Measurements from ENCODE around the gene NR3C2.

- TF ChIP-seq, protein P1, sequence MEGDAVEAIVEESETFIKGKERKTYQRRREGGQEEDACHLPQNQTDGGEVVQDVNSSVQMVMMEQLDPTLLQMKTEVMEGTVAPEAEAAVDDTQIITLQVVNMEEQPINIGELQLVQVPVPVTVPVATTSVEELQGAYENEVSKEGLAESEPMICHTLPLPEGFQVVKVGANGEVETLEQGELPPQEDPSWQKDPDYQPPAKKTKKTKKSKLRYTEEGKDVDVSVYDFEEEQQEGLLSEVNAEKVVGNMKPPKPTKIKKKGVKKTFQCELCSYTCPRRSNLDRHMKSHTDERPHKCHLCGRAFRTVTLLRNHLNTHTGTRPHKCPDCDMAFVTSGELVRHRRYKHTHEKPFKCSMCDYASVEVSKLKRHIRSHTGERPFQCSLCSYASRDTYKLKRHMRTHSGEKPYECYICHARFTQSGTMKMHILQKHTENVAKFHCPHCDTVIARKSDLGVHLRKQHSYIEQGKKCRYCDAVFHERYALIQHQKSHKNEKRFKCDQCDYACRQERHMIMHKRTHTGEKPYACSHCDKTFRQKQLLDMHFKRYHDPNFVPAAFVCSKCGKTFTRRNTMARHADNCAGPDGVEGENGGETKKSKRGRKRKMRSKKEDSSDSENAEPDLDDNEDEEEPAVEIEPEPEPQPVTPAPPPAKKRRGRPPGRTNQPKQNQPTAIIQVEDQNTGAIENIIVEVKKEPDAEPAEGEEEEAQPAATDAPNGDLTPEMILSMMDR (conservative IDR thresholded peaks at IDR 0.05; ENCODE audit: low read depth, low read length), result no peak
- TF ChIP-seq USF2 (IDR thresholded peaks at IDR 0.05; ENCODE audit: low read depth, low read length) (no peak), BHLHE40 (IDR thresholded peaks at IDR 0.05; ENCODE audit: low read depth, low read length) (no peak), MXI1 (IDR thresholded peaks at IDR 0.05; ENCODE audit: borderline replicate concordance, low read depth, low read length) (no peak), CHD1 (IDR thresholded peaks at IDR 0.05; ENCODE audit: low read depth, low read length) (no peak), MAFK (IDR thresholded peaks at IDR 0.05; ENCODE audit: low read depth, low read length) (no peak), RFX5 (IDR thresholded peaks at IDR 0.05; ENCODE audit: low read depth, low read length) (no peak), POLR2A (IDR thresholded peaks at IDR 0.05; ENCODE audit: low read depth, low read length) (no peak), SMC3 (IDR thresholded peaks at IDR 0.05; ENCODE audit: low read depth, low read length) (no peak), CEBPB (IDR thresholded peaks at IDR 0.05; ENCODE audit: low read depth, low read length) (no peak), RAD21 (IDR thresholded peaks at IDR 0.05; ENCODE audit: low read length) (no peak)
- TF ChIP-seq, protein P2, sequence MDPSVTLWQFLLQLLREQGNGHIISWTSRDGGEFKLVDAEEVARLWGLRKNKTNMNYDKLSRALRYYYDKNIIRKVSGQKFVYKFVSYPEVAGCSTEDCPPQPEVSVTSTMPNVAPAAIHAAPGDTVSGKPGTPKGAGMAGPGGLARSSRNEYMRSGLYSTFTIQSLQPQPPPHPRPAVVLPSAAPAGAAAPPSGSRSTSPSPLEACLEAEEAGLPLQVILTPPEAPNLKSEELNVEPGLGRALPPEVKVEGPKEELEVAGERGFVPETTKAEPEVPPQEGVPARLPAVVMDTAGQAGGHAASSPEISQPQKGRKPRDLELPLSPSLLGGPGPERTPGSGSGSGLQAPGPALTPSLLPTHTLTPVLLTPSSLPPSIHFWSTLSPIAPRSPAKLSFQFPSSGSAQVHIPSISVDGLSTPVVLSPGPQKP (IDR thresholded peaks at IDR 0.05; ENCODE audit: borderline replicate concordance, low read depth, low read length), result no peak
Observed at GRCh38 chr4:148205476-148205875, 236.7 kb downstream of the NR3C2 start.

Data from IMR-90 (cell line).